NT2/D1 (cell line): ENCODE data around the gene CACNA1H.
A peak's percentile ranks its signal among the peaks of the same experiment; 100 is the strongest.

Source experiments
- DNase-seq: peaks from one replicate; pipeline ENCODE4 v3.0.0-alpha.2; 2011; ENCODE audit warnings: low read depth, low spot score
- H3K27me3 ChIP-seq: 2 replicates; pipeline ENCODE4 v1.6.0; 2011; ENCODE audit warnings: mild to moderate bottlenecking; ENCODE audit not compliant: insufficient read length, insufficient read depth
- H3K36me3 ChIP-seq: 2 replicates; pipeline ENCODE4 v1.6.1; 2011; ENCODE audit warnings: mild to moderate bottlenecking, low read length, mixed read lengths; ENCODE audit not compliant: insufficient read depth, insufficient read length
- H3K4me1 ChIP-seq: 2 replicates; pipeline ENCODE4 v1.5.1; 2011; ENCODE audit not compliant: insufficient read depth, insufficient read length
- H3K4me3 ChIP-seq: 2 replicates; pipeline ENCODE4 v1.5.1; 2011; ENCODE audit warnings: low read depth; ENCODE audit not compliant: insufficient read length
- H3K9ac ChIP-seq: 2 replicates; pipeline ENCODE4 v1.6.0; 2011; ENCODE audit warnings: low read depth; ENCODE audit not compliant: insufficient read length
- H3K9me3 ChIP-seq: 2 replicates; pipeline ENCODE4 v1.5.1; 2011; ENCODE audit warnings: mild to moderate bottlenecking, low read length; ENCODE audit not compliant: insufficient read depth
- SUZ12 ChIP-seq: IDR thresholded peaks from 2 replicates; pipeline ENCODE4 v1.6.1; 2011; ENCODE audit not compliant: insufficient read length, insufficient read depth; ENCODE audit errors: extremely low read depth
- YY1 ChIP-seq: IDR thresholded peaks from 2 replicates; pipeline ENCODE4 v1.6.1; 2011; ENCODE audit not compliant: insufficient read length, insufficient read depth
- ZNF274 ChIP-seq: IDR thresholded peaks from 2 replicates; pipeline ENCODE4 v1.6.1; 2011; ENCODE audit warnings: mild to moderate bottlenecking, low read depth, low read length

CACNA1H gene

GRCh38 chr16:1159325-1159972, 6.5 kb downstream of the CACNA1H start:
- Histone ChIP-seq H3K36me3 (peaks cover 36% of the 10 kb centered on the region), H3K4me1 (peaks cover 52% of the 10 kb centered on the region), H3K9me3 (no peaks in the 10 kb centered on the region), H3K9ac (peak overlapping the region; percentile 56), H3K4me3 (no peak overlapping the region), H3K27me3 (no peaks in the 10 kb centered on the region)
- TF ChIP-seq ZNF274 = no peak
- TF ChIP-seq SUZ12 = no peak
- TF ChIP-seq YY1 = no peak
- no peak for DNase-seq

- H3K9me3 ChIP-seq = no peaks in the 10 kb centered on the region
- DNase-seq = no peak
- peaks cover 38% of the 10 kb centered on the region for H3K36me3 ChIP-seq
- H3K9ac ChIP-seq = peak overlapping the region; percentile 56
- H3K27me3 ChIP-seq = no peaks in the 10 kb centered on the region
- peaks cover 47% of the 10 kb centered on the region for H3K4me1 ChIP-seq
- no peak overlapping the region for H3K4me3 ChIP-seq
- no peak for TF ChIP-seq YY1
- no peak for TF ChIP-seq ZNF274
- no peak for TF ChIP-seq SUZ12
These were observed 7.3 kb downstream of the CACNA1H start for GRCh38 chr16:1159973-1160772.

GRCh38 chr16:1160773-1161348, 8.0 kb downstream of the CACNA1H start:
- Histone ChIP-seq H3K27me3 (no peaks in the 10 kb centered on the region), H3K9me3 (no peaks in the 10 kb centered on the region), H3K9ac (no peak overlapping the region), H3K4me3 (no peak overlapping the region), H3K36me3 (peaks cover 43% of the 10 kb centered on the region), H3K4me1 (peaks cover 43% of the 10 kb centered on the region)
- no peak for DNase-seq
- TF ChIP-seq YY1 = no peak
- no peak for TF ChIP-seq ZNF274
- TF ChIP-seq SUZ12 = no peak

- H3K36me3 ChIP-seq = peaks cover 50% of the 10 kb centered on the region
- H3K9ac ChIP-seq = peak overlapping the region; percentile 64
- TF ChIP-seq YY1 = no peak
- TF ChIP-seq ZNF274 = no peak
- no peak for TF ChIP-seq SUZ12
- no peaks in the 10 kb centered on the region for H3K27me3 ChIP-seq
- DNase-seq = no peak
- H3K4me1 ChIP-seq = peaks cover 42% of the 10 kb centered on the region
- no peaks in the 10 kb centered on the region for H3K9me3 ChIP-seq
- no peak overlapping the region for H3K4me3 ChIP-seq
These were observed 10.0 kb downstream of the CACNA1H start for GRCh38 chr16:1162701-1163566.

GRCh38 chr16:1163567-1164055, 10.7 kb downstream of the CACNA1H start:
- Histone ChIP-seq H3K9me3 (no peaks in the 10 kb centered on the region), H3K9ac (peak overlapping the region; percentile 56), H3K36me3 (peaks cover 50% of the 10 kb centered on the region), H3K27me3 (no peaks in the 10 kb centered on the region), H3K4me3 (no peak overlapping the region), H3K4me1 (peaks cover 37% of the 10 kb centered on the region)
- DNase-seq = peak; percentile 22
- TF ChIP-seq ZNF274 = no peak
- no peak for TF ChIP-seq SUZ12
- TF ChIP-seq YY1 = no peak

- H3K9ac ChIP-seq = no peak overlapping the region
- H3K4me1 ChIP-seq = peaks cover 36% of the 10 kb centered on the region
- H3K36me3 ChIP-seq = peaks cover 50% of the 10 kb centered on the region
- H3K9me3 ChIP-seq = no peaks in the 10 kb centered on the region
- TF ChIP-seq ZNF274 (no peak), YY1 (no peak), SUZ12 (no peak)
- no peak overlapping the region for H3K4me3 ChIP-seq
- H3K27me3 ChIP-seq = no peaks in the 10 kb centered on the region
- no peak for DNase-seq
These were observed 11.5 kb downstream of the CACNA1H start for GRCh38 chr16:1164382-1164781.
